Measurements from ENCODE around the gene CEP135. TPM values are rescaled to one million over a fixed set of nuclear protein-coding genes. Genes with fewer than 3 reads are reported as not detected.

CEP135 gene
- polyA plus RNA-seq, 1 donor from 2014 or later = 5.2 TPM

DNA sequence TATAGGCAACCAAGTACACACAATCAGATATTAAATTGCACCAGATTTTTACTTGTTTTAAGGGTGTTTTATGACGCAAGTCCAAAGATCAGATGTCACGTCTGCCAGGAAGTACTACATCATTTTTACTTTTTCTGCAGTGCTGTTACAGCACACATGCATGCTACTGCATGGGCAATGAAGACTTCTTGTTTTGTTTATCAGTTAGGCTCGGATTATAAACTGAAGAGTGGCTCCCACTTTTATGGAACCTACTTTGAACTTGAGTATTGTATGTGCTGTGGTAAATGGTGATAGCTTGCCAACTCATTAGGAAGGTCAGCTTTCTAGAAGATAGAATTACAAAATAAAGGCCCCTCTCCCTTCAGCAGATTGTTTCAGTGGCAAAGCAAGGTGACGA lies 131.6 kb downstream of the CEP135 start:
- no peaks in the 10 kb centered on the region for H4K20me1 ChIP-seq (ENCODE audit: insufficient read depth)
- no peaks in the 10 kb centered on the region for H3K36me3 ChIP-seq (ENCODE audit: insufficient read depth, low read length)
- no peak for TF ChIP-seq SMC3 (conservative IDR thresholded peaks at IDR 0.05; ENCODE audit: poor library complexity)
- H3K79me2 ChIP-seq (replicated peaks; ENCODE audit: insufficient read depth, low read length) = peaks cover 53% of the 10 kb centered on the region
- H3K9me3 ChIP-seq (ENCODE audit: low read length) = peaks cover 8% of the 10 kb centered on the region
- no peaks in the 10 kb centered on the region for H3K27me3 ChIP-seq (ENCODE audit: insufficient read depth, low read depth, low read length)
- no peaks in the 10 kb centered on the region for H3K9me2 ChIP-seq (ENCODE audit: insufficient read depth, low read length)
- no peak overlapping the region for H2AFZ ChIP-seq (ENCODE audit: low read depth, low read length)
- H3K9ac ChIP-seq (ENCODE audit: low read length) = no peak overlapping the region
- H3K27ac ChIP-seq (ENCODE audit: low read length) = no peak overlapping the region
- no peak overlapping the region for H3K4me2 ChIP-seq (ENCODE audit: low read length)
- no peaks in the 10 kb centered on the region for H3F3A ChIP-seq (ENCODE audit: insufficient read depth, low read length, poor library complexity, severe bottlenecking)
- H3K4me3 ChIP-seq (ENCODE audit: low read length) = no peak overlapping the region

DNA sequence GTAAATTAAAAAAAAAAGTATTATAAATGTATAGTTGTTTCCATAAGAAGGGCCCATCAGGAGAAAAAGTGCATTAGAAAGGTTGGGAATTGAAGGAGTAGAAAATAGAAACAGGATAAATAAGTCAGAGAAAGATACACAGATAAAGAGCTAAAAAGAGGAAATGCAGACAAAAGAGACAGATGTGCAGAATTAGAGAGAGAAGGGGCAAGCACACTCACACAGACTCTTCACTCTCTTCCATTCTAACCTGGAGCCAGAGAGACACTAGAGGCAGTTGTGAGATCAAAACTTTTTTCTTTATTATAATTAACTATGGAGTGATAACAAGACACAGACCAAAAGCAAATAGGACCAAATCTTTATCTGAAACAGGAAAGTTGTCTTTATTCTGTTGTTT lies 134.1 kb downstream of the CEP135 start:
- Histone ChIP-seq H3K4me3 (ENCODE audit: low read length) (no peak overlapping the region), H2AFZ (ENCODE audit: low read depth, low read length) (no peak overlapping the region), H3K79me2 (replicated peaks; ENCODE audit: insufficient read depth, low read length) (peaks cover 30% of the 10 kb centered on the region), H3F3A (ENCODE audit: insufficient read depth, low read length, poor library complexity, severe bottlenecking) (no peaks in the 10 kb centered on the region), H3K9me3 (ENCODE audit: low read length) (no peaks in the 10 kb centered on the region), H4K20me1 (ENCODE audit: insufficient read depth) (no peaks in the 10 kb centered on the region), H3K27ac (ENCODE audit: low read length) (no peak overlapping the region), H3K9me2 (ENCODE audit: insufficient read depth, low read length) (no peaks in the 10 kb centered on the region), H3K9ac (ENCODE audit: low read length) (no peak overlapping the region), H3K27me3 (ENCODE audit: insufficient read depth, low read depth, low read length) (no peaks in the 10 kb centered on the region), H3K4me2 (ENCODE audit: low read length) (no peak overlapping the region), H3K36me3 (ENCODE audit: insufficient read depth, low read length) (no peaks in the 10 kb centered on the region)
- TF ChIP-seq, protein P1, sequence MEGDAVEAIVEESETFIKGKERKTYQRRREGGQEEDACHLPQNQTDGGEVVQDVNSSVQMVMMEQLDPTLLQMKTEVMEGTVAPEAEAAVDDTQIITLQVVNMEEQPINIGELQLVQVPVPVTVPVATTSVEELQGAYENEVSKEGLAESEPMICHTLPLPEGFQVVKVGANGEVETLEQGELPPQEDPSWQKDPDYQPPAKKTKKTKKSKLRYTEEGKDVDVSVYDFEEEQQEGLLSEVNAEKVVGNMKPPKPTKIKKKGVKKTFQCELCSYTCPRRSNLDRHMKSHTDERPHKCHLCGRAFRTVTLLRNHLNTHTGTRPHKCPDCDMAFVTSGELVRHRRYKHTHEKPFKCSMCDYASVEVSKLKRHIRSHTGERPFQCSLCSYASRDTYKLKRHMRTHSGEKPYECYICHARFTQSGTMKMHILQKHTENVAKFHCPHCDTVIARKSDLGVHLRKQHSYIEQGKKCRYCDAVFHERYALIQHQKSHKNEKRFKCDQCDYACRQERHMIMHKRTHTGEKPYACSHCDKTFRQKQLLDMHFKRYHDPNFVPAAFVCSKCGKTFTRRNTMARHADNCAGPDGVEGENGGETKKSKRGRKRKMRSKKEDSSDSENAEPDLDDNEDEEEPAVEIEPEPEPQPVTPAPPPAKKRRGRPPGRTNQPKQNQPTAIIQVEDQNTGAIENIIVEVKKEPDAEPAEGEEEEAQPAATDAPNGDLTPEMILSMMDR (IDR thresholded peaks at IDR 0.05; ENCODE audit: poor library complexity, severe bottlenecking) = no peak
- TF ChIP-seq, protein P2, sequence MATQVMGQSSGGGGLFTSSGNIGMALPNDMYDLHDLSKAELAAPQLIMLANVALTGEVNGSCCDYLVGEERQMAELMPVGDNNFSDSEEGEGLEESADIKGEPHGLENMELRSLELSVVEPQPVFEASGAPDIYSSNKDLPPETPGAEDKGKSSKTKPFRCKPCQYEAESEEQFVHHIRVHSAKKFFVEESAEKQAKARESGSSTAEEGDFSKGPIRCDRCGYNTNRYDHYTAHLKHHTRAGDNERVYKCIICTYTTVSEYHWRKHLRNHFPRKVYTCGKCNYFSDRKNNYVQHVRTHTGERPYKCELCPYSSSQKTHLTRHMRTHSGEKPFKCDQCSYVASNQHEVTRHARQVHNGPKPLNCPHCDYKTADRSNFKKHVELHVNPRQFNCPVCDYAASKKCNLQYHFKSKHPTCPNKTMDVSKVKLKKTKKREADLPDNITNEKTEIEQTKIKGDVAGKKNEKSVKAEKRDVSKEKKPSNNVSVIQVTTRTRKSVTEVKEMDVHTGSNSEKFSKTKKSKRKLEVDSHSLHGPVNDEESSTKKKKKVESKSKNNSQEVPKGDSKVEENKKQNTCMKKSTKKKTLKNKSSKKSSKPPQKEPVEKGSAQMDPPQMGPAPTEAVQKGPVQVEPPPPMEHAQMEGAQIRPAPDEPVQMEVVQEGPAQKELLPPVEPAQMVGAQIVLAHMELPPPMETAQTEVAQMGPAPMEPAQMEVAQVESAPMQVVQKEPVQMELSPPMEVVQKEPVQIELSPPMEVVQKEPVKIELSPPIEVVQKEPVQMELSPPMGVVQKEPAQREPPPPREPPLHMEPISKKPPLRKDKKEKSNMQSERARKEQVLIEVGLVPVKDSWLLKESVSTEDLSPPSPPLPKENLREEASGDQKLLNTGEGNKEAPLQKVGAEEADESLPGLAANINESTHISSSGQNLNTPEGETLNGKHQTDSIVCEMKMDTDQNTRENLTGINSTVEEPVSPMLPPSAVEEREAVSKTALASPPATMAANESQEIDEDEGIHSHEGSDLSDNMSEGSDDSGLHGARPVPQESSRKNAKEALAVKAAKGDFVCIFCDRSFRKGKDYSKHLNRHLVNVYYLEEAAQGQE (IDR thresholded peaks at IDR 0.05; ENCODE audit: borderline replicate concordance) = no peak
- TF ChIP-seq MXI1 (conservative IDR thresholded peaks at IDR 0.05; ENCODE audit: poor library complexity, severe bottlenecking) (no peak), SMC3 (conservative IDR thresholded peaks at IDR 0.05; ENCODE audit: poor library complexity) (no peak), RAD21 (conservative IDR thresholded peaks at IDR 0.05) (no peak), POLR2AphosphoS5 (IDR thresholded peaks at IDR 0.05) (no peak), EP300 (conservative IDR thresholded peaks at IDR 0.05; ENCODE audit: poor library complexity, severe bottlenecking) (no peak), EZH2 (IDR thresholded peaks at IDR 0.05; ENCODE audit: borderline replicate concordance, insufficient read depth, low read length, poor library complexity, severe bottlenecking) (no peak), TAF1 (IDR thresholded peaks at IDR 0.05; ENCODE audit: low read depth) (no peak)

Other genes with a start within 250 kb of the CEP135 start
- gene EXOC1L, start 129.2 kb upstream of the CEP135 start, polyA plus RNA-seq = not detected in 2 replicates
- gene EXOC1, start 95.3 kb upstream of the CEP135 start, polyA plus RNA-seq = 100 and 106 TPM in 2 replicates